HG02642 (cell line): ENCODE data around the gene USH1G.
"Not testable (repeated sequence)": the region's sequence is repeated elsewhere in the genome, so short reads cannot be mapped to it uniquely, and the experiment has no call there.

ENCODE experiments used
- ATAC-seq: cut with Tn5 transposase; IDR thresholded peaks from one replicate; pipeline ENCODE4 v1.9.1; 2021; ENCODE audit warnings: mild to moderate bottlenecking; ENCODE audit not compliant: unreplicated experiment, poor library complexity

USH1G gene

DNA sequence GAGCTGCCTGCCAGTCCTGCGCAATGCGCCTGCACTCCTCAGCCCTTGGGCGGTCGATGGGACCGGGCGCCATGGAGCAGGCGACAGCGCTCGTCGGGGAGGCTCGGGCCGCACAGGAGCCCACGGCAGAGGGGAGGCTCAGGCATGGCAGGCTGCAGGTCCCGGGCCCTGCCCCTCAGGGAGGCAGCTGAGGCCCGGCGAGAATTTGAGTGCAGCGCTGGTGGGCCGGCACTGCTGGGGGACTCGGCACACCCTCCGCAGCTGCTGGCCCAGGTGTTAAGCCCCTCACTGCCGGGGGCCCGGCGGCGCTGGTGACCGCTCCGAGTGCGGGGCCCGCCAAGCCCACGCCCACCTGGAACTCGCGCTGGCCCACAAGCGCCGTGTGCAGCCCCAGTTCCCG, 16.0 kb downstream of the USH1G start:
- no peak for ATAC-seq

DNA sequence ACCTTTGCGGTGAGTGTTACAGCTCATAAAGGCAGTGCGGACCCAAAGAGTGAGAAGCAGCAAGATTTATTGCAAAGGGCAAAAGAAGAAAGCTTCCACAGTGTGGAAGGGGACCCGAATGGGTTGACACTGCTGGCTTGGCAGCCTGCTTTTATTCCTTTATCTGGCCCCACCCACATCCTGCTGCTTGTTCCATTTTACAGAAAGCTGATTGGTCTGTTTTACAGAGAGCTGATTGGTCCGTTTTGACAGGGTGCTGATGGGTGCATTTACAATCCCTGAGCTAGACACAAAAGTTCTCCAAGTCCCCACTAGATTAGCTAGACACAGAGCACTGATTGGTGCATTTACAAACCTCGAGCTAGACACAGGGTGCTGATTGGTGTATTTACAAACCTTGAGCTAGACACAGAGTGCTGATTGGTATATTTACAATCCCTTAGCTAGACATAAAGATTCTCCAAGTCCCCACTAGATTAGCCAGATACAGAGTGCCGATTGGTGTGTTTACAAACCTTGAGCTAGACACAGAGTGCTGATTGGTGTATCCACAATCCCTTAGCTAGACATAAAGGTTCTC, 16.8 kb downstream of the USH1G start:
- ATAC-seq: not testable (repeated sequence)

DNA sequence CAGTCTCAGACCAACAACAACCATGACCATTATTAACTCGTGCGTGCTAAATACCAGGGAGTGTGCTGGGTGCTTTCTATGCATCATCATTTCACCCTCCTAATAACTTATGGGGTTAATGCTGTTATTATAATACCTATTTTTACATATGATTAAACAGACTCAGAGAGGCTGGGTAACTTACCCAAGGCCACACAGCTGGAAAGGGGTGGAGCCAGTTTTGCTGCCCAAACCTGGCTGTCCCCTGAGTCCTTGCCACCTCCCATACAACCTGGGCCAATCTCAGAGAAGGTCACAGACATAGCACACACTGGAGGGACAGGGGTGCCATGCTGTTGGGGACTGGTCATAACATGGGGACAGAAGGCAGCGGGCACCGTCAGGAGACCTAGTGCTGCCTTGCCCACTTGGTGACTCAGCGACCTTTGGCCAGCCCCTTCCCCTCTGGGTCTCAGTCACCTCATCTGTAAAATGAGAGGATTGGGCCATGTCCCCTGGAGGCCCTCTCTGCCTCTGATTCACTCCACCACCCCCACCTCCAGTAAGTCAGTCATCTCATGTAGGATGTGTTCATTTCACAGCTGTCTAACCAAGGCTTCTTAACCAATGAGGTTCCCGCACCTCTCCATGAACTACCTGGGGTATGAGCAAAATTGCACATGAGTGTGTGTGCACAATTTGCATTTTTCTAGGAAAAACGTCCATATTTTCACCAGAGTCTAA, 18.2 kb downstream of the USH1G start:
- ATAC-seq: no peak

DNA sequence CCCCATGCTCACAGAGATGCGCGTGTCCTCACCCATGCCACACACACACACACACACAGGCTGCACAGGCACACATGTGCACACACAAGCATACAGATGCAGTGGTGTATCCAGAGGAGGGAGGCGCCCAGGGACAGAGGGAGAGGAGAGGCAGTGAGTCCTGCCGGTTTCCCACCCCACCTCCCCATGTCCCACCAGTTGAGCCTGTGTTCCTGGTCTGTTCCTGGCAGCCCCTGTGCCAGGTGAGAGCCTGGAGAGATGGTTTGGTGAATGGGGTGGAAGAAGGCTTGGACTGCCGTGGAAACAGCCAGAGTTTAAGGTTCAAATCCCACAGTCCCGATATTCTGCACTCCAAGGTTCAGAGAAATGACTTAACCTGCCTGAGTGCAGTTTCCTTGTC, 19.4 kb downstream of the USH1G start:
- no peak for ATAC-seq

DNA sequence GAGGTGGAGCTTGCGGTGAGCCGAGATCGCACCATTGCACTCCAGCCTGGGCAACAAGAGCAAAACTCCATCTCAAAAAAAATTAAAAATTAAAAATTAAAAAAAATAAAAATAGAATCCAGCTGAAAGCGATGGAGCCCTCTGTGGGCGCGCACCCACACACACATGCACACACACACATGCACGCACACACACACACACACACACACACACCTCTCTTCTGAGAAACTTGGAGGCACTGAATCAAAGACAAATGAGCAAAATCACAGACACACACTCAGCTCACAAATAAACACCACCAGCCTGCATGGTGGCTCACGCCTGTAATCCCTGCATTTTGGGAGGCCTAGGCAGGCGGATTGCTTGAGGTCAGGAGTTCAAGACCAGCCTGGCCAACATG, 20.0 kb downstream of the USH1G start:
- no peak for ATAC-seq

DNA sequence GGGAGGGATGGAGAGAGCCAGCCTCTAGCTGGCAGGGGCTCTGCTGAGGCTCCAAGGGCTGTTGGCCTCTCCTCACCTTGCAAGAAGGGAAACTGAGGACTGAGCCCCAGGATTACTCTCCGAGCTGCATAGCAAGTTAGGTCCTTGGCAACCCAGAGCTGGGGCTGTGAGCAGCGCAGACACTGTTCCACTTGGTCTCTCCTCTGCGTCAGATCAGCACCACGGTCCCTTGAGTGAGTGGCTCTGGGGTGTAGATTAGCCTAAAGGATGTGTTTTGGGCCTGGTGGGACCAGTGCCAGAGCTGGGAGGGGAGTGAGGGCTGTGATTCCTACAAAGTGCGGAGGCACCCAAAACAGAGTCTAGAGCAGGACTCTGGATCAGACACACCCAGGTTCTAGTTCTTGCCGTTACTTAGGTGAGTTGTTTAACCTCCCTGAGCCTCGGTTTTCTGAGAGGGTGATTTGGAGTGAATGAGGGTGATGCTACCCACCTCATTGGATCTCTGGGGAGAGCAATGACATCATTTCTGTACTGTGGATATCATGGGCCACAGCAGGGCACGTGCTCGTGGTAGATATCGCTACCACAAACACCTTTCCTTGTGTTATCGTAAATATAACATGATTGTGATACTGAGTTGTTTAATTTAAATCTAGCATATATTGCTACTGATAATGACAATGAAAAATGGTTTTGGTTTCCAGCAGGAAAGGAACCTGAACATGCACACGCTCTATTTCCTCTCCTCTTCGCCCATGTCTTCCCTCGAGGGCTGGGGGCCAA, 21.5 kb downstream of the USH1G start:
- ATAC-seq: no peak

DNA sequence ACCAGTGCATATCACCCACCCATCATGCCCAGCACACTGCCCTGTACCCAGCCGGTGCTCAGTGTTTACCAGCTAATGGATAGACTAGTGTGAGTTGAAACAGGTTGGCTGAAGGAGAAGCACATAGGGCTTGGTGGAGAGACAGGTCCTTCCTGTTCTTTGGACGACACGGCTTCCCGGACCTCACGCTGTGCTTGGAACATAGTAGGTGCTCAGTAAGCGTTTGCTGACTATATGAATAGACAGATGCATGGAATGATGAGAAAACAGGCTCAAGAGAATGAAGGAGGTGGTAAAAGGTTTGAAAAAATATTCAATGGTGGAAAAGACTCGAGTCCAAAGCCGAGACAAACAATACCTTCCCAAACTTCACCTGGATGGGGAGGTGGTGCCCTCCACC, 22.8 kb downstream of the USH1G start:
- no peak for ATAC-seq

DNA sequence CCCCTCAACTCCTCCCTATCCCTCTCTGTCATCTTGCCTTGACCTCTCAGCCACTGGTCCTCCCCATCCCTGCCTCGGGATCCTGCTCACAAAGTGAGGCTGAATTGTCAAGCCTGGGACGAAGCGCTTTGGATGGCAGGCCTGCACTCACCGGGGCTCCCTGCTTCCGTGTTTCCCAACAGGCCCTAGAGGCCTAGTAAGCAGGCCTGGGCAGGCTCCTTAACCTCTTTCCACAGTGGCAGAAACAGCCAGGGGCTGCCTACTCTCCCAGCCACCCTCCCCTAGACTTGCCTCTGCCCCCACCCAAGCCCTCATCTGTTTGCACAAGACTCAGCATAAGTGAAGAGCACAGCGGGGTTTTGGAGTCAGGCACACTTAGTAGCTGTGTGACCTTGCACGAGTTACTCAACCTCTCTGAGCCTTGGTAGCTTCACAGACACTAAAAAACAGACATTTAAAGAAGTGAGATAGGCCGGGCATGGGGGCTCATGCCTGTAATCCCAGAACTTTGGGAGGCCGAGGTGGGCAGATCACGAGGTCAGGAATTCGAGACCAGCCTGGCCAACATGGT, 24.6 kb downstream of the USH1G start:
- no peak for ATAC-seq

DNA sequence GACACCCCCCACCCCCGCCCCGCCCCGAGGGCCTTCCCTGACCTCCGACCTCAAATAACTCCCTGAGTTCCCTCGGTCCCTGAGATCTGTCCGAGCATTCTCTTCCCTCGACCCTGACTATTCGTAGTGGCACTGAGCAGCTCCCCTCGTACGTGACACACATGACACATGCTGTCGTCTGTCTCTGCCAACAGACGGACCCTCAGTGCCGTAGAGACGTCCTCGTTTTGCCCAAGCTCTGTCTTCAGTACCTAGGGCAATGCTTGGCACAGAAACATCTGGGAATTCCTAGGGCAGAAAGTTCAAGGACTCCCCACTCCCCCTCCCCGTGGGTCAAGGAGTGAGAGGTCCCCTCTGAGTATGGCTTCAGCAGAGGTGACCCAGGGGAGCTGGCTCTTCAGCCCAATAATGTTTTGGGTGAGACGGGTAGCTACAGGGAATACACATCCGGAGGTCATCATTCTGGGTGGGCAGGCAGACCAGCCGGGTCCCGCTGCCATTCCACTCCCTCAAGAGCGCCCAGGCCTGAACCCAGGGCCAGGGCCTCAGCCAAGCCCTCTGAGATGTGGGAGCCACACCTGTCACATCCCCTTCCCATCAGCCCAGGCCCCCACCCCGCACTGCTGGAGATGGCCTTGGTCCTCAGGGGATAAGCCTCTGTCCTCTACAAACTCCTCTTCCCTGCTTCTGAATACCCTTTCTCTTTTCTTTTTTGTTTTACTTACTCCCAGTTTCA, 29.0 kb downstream of the USH1G start:
- ATAC-seq: no peak

DNA sequence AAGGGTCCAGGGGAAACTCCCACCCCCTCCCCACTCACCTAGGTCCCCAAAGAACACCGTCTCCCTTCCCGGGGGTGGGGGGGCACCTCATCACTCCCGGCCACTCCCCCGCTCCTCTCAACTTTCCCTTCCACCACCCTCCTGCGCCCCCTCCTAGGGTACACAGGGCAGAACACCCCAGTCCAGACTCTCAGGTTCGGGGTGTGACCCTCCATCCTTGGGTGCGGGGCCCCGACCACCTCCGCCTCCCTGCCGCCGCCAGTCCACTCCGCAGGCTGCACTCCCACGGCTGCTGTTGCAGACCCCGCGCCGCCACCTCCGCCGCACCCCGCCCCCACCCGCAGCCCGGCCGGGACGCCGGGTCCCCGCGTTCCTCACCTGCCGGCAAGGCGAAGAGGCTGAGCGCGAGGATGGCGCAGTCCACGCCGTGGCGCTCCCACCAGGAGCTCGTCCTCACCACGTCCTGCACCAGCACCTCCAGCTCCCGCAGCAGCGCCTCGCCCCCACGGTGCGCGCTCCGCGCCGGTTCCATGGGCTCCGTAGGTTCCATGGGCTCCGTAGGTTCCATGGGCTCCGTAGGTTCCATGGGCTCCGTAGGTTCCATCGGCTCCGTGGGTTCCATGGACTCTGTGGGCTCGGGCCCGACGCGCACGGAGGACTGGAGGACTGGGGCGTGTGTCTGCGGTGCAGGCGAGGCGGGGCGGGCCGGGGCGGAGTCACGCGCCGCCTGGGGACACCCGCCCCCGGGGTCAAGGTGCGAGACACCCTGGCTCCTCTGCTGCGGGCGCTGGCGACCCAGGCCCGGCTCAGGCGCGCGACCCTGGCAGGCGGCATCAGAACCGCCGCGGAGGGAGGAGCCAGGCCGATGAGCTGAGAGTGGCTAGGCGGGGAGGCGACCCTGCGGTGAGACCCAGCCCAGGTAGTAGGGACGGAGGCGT, 29.8 kb downstream of the USH1G start, which contains the start of gene FADS6:
Gene FADS6 (minus strand): TSS at position 660 of the 938 bp plus-strand sequence. CDS start 38 bp downstream, at position 622.
- no peak for ATAC-seq

DNA sequence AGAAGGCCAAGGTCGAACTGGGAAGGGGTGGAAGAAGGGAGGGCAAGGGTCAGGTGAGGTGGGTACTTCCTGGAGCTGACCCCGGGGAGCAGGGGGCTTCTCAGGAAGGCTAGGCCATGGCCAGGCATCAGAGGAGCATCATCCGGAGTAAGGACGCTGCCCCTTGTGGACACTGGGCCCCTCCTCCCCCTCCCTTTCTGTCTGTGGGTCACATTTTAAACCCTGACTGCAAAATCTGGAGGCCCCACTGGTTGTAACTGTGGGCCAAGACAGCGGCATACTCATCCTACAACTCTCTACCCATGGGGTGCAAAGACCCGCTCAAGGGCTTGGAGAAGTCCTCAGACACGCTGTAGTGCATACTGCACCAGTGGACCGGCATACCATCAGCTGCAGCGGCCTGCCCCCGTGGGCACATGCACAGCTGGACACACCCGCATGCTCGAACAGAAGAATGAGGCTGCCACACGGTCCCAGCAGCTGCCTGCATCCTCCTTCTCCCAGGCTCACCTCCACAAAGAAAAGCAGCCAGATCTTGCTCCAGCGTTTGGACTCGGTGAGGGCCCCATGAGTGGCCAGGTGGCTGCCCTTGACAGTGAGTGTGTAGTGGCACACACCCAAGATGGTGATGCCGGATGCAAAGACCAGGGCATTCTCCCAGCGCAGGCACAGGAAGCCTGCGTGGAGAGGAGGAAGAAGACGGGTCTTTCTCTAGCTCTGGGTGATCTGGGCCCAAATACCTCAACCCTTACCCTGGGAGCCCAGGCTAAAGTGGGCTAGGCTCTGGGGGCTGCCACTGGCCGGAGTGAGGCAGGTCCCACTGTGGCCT, 30.8 kb downstream of the USH1G start:
- no peak for ATAC-seq

DNA sequence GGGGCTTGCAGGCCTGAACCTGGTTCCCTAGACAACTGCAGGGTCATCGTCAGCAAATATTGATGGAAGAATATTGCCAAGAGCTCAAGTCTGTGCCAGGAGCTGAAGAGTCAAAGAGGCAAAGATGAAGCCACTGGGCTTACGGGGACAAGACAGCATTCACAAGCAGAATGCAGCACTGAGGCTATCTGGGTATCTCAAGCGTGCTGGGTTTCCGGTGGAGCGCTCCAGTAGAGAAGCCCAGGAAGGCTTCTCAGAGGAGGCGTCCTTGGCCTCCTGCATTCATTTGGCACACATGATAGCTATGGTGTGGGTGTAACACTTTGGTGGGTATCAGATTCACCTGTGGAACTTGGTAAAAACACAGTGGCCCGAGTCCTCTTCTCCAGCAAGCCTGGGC, 32.5 kb downstream of the USH1G start:
- no peak for ATAC-seq

DNA sequence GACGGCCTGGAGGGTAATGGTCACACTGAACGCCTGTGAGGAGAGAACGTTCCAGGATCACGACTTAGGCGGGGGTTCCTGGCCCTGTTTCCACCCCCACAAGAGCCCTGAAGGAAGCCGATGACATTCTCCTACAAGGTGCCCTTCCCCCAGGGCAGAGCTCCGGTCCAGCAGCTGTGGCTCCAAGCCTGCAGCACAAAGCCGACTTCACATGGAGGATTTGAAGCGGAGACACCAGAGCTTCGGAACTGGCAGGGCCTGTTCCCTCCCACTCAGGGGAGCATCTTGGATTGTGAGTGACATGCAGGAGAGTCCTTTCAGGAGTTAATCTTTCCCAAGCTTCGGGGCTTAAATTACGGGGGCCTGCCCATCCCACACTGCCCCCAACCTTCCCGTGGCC, 34.6 kb downstream of the USH1G start:
- no peak for ATAC-seq

DNA sequence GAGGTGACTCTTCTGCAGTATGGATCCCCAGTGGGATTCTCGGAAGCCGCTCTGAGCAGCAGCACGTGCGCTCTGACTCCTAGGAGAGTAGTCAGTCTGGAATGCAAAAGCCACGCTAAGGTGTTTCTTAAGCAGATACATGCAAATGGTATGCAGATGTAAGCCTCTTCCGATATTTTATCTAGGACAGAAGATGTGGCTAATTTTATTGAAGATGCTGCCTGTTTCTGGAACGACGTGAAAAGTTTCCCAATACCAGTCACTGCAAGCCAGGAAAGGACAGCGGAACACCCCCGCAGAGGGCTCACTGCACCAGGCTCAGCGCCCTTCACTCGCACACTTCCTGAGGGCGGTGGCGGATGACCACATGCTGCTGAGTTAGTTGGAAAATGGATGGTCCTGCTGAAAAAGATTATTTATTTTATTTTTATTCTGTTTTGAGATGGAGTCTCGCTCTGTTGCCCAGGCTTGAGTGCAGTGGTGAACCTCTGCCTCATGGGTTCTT, 39.8 kb downstream of the USH1G start:
- ATAC-seq: no peak

DNA sequence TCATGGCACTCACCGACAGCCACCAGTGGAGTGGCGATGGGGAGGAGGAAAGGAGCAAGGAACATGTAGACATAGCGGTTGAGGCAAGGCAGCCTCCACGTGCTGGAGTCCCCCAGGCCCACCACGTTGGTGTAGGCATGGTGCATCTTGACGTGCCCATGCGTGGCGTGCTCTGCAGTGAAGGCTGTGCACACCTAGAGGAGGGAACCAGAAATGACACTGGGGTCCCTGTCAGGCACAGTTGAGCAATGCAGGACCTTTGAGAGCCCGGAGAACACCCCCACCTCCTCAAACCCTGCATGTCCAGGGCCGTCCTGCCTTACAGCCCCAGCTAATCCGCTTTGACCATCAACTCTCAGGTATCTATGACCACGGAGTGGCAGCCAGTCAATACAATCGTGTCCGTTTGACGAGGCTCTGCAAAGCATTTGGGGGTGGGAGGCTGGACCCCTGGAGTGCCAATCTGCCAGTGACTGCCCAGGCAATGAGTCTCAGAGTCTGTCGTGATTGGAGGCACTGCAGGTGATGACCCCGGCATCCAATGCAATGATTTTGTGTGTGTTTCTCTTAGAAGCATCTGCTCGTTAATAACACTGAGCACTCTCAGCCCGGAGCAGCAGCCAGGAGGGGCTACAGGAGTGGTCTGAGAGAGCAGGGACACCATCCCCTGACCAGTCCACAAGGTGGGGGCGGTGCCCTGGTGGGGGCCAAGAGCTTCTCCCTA, 40.4 kb downstream of the USH1G start:
- no peak for ATAC-seq

DNA sequence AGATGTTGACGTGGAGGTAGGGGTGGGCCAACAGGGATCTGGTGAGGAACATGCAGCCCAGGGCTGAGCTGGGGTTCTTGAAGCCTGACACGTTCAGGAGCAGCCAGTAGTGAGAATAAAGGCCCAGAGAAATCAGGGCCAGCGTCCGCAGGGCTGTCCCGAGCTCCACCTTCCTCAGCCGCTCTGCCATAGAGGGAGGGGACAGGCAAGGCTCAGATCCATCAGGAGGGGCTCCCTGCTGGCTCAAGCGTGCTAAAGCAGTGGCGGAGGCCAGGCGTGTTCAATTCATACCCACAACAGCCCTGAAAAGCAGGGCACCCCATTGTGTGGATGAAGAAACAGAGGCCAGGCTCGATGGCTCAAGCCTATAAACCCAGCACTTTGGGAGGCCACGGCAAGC, 42.0 kb downstream of the USH1G start:
- no peak for ATAC-seq

DNA sequence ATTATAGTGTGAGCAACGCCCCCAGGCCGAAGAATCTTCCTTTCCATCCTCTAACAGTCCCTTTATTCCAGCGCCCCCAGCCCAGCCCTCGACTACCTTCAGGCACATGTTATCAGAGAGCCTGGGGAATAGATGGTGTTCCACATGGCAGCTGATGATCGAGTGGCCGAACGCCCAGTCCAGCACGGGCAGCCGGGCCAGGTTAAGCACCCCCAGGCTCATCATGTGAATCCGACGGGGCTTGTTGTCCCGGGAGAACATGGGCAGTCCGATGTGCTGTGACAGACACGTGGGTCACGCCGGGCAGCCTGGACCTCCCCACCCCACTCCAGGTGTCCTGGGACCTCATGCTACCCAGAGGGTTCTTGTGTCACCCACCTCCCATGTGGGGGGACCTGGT, 43.7 kb downstream of the USH1G start:
- no peak for ATAC-seq

DNA sequence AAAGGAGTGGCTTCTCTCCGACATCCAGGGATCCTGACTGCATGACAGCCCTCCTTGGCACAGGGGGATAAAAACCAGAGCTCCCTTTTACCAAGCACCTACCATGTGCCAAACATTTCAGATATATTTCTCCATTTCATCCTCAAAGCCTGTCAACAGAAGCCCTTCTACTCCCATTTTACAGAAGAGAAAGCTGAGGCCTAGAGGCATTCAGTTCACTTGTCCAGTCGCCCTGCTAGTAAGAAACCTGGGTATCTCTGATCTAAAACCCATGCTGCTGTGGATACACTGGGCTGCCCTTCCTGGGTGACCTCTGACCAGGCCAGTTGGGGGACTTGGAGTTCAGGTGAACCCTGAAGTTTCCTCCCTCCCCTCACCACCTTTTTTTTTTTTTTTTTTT, 44.4 kb downstream of the USH1G start:
- ATAC-seq: no peak
